Activated T-helper 1 cell treated with anti-CD3 and anti-CD28 coated beads, Interleukin-12 subunit alpha, Interleukin-12 subunit beta, Interleukin-2, Interleukin-4 antibody, amounts not matched to agents 30 ng/mL and 10 ng/mL and 1 ng/mL, durations not matched to agents 14 hours and 24 hours and 36 hours (primary cell): ENCODE measurements around the gene MINPP1. TPM values are rescaled to one million over a fixed set of nuclear protein-coding genes. Genes with fewer than 3 reads are reported as not detected.
"Not testable (repeated sequence)": the region's sequence is repeated elsewhere in the genome, so short reads cannot be mapped to it uniquely, and the experiment has no call there.

Source experiments
- DNase-seq: peaks from one replicate; pipeline ENCODE4 v3.0.0; 2021; ENCODE audit warnings: low spot score
- H3K27ac Mint-ChIP-seq: one replicate; pipeline ENCODE4 v1.8.0; 2021; ENCODE audit warnings: mild to moderate bottlenecking, mixed read lengths
- H3K27me3 Mint-ChIP-seq: one replicate; pipeline ENCODE4 v1.8.0; 2022; ENCODE audit warnings: mild to moderate bottlenecking, moderate library complexity, mixed read lengths; ENCODE audit not compliant: insufficient read depth
- H3K36me3 Mint-ChIP-seq: one replicate; pipeline ENCODE4 v1.8.0; 2021; ENCODE audit warnings: low read depth, mixed read lengths
- H3K4me1 Mint-ChIP-seq: one replicate; pipeline ENCODE4 v1.8.0; 2021; ENCODE audit warnings: low read depth, mixed read lengths
- H3K4me3 Mint-ChIP-seq: one replicate; pipeline ENCODE4 v1.8.0; 2021; ENCODE audit warnings: mild to moderate bottlenecking, moderate library complexity, mixed read lengths
- H3K9me3 Mint-ChIP-seq: one replicate; pipeline ENCODE4 v1.8.0; 2021; ENCODE audit warnings: mixed read lengths
- intact Hi-C: fragments of 100-400 bp; cut with micrococcal nuclease; formaldehyde crosslinking; loops from one replicate; pipeline ENCODE4 v1.15.1; 2024
- total RNA-seq: library from RNA; stranded (reverse); gene quantifications from 2 replicates; pipeline ENCODE4 v1.2.3, GENCODE V29; 2022

MINPP1 gene, protein sequence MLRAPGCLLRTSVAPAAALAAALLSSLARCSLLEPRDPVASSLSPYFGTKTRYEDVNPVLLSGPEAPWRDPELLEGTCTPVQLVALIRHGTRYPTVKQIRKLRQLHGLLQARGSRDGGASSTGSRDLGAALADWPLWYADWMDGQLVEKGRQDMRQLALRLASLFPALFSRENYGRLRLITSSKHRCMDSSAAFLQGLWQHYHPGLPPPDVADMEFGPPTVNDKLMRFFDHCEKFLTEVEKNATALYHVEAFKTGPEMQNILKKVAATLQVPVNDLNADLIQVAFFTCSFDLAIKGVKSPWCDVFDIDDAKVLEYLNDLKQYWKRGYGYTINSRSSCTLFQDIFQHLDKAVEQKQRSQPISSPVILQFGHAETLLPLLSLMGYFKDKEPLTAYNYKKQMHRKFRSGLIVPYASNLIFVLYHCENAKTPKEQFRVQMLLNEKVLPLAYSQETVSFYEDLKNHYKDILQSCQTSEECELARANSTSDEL
- total RNA-seq: 12.3 and 13.8 TPM in 2 replicates

DNA sequence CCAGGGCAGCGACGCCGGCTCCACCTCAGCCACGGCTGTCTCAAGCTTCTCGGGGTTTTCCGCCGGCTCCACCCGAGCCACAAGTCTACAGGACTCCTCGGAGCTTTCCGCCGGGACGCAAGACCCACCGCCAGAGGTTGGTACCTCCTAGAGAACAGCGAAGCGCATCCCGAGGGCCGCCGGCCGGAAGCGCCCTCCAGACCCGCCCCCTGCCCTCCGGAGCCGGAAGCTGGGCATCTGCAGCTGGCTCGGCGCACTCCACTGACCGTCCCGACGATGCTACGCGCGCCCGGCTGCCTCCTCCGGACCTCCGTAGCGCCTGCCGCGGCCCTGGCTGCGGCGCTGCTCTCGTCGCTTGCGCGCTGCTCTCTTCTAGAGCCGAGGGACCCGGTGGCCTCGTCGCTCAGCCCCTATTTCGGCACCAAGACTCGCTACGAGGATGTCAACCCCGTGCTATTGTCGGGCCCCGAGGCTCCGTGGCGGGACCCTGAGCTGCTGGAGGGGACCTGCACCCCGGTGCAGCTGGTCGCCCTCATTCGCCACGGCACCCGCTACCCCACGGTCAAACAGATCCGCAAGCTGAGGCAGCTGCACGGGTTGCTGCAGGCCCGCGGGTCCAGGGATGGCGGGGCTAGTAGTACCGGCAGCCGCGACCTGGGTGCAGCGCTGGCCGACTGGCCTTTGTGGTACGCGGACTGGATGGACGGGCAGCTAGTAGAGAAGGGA, at the start of gene MINPP1:
Gene MINPP1, plus strand, starts transcription at position 254 of the 726 bp plus-strand sequence. Its CDS starts 23 bp downstream, at position 277.
- peaks cover 10% of the 10 kb centered on the region for H3K36me3 Mint-ChIP-seq
- H3K27ac Mint-ChIP-seq: peak within 1 kb of the TSS; percentile 86
- intact Hi-C loops: loop anchor here (1.0 to 10.0 kb wide), 8 partner anchors 28 to 1580 kb away; partner anchors contain the start of genes ATAD1, BMPR1A, GLUD1 and SHLD2
- peak within 1 kb of the TSS; percentile 90 for H3K4me3 Mint-ChIP-seq
- DNase-seq: peak; percentile 68
- no peaks in the 10 kb centered on the region for H3K9me3 Mint-ChIP-seq
- peaks cover 14% of the 10 kb centered on the region for H3K27me3 Mint-ChIP-seq
- H3K4me1 Mint-ChIP-seq: peaks cover 41% of the 10 kb centered on the region

DNA sequence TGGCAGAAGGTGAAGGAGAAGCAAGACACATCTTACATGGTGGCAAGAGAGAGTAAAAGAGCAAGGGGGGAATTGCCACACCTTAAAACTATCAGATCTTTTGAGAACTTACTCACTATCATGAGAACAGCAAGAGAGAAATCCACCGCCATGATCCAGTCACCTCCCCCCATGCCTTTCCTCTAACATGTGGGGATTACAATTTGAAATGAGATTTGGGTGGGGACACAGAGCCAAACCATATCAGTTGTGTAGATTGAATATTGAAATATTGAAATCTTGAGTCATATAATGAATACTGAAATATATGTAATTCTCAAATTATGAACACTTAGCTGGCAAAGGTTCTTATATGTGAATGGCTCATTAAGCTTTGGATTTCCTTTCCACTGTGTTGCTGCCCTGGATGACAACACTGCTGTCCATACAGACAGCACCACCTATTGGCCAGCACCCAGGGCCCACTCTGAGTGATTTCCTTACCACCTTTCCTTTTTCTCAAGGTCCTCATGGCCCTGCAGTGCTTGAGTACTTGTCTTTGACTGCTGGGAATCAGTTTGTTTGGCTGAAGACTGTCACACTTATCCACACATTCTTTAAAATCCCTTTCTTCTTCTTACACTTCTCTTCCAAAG, 48.0 kb upstream of the MINPP1 start:
- H3K27ac Mint-ChIP-seq, H3K4me1 Mint-ChIP-seq, DNase-seq, H3K4me3 Mint-ChIP-seq, H3K9me3 Mint-ChIP-seq, H3K27me3 Mint-ChIP-seq, H3K36me3 Mint-ChIP-seq, intact Hi-C loops: not testable (repeated sequence)

DNA sequence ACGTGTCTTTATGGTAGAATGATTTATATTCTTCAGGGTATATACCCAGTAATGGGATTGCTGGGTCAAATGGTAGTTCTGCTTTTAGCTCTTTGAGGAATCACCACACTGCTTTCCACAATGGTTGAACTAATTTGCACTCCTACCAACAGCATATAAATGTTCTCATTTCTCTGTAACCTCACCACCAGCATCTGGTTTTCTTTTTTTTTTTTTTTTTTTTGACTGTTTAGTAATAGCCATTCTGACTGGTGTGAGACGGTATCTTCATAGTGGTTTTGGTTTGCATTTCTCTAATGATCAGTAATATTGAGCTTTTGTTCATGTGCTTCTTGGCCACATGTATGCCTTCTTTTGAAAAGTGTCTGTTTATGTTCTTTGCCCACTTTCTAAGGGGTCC, 42.9 kb upstream of the MINPP1 start:
- H3K9me3 Mint-ChIP-seq, DNase-seq, H3K4me3 Mint-ChIP-seq, H3K36me3 Mint-ChIP-seq, H3K4me1 Mint-ChIP-seq, H3K27ac Mint-ChIP-seq, H3K27me3 Mint-ChIP-seq, intact Hi-C loops: not testable (repeated sequence)

DNA sequence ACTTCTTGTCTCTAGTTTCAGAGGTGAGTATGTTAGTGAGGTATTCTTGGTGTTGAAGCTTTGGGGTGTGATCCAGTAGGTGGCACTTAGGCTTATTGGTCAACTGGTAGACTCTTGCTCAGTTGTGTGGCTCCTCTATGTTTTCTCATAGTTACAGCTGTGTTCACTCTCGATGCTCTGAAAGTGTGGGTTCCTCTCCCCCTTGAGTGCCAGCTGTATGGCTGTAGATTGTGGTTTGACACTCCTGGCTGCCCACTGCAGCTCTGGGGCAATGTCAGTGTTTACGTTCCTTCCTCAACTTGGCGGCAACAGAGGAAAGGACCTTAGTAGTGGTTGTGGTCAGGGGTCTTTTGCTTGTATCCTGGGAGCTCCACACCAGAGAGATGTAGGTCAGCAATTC, 37.8 kb upstream of the MINPP1 start:
- H3K9me3 Mint-ChIP-seq, H3K4me1 Mint-ChIP-seq, H3K4me3 Mint-ChIP-seq, DNase-seq, H3K27ac Mint-ChIP-seq, H3K36me3 Mint-ChIP-seq, intact Hi-C loops, H3K27me3 Mint-ChIP-seq: not testable (repeated sequence)

DNA sequence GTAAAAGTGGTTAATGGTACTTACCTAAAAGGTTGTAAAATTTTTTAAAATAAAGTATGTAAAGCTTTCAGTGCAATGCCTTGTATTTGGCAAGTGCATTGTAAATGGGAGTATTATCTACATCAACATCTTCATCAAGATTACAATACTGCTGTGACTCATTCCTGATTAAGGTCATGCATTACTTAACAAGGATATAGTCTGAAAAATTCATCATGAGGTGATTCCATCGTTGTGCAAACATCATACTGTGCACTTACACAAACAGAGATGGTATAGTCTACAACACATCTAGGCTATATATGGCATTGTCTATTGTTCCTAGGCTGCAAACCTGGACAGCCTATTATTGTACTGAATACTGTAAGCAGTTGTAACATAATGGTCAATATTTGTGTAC, 16.0 kb upstream of the MINPP1 start:
- H3K4me3 Mint-ChIP-seq, H3K4me1 Mint-ChIP-seq, DNase-seq, H3K36me3 Mint-ChIP-seq, intact Hi-C loops, H3K27me3 Mint-ChIP-seq, H3K27ac Mint-ChIP-seq, H3K9me3 Mint-ChIP-seq: not testable (repeated sequence)

DNA sequence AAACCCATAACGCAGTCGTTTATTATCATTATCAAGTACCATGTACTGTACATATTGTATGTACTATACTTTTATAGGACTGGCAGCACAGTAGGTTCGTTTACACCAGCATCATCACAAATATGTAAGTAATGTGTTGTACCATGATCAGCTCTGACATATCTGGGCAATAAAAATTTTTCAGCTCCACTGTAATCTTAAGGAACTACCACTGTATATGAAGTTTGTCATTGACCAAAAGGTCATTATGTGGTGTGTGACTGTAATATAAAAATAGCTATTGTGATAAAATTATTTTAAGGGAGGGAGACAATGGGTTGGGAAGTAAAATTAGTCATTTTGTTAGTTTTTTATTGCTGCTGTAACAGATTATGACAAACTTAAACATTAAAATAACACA, 14.4 kb upstream of the MINPP1 start:
- H3K27ac Mint-ChIP-seq, H3K9me3 Mint-ChIP-seq, H3K36me3 Mint-ChIP-seq, intact Hi-C loops, H3K4me1 Mint-ChIP-seq, H3K4me3 Mint-ChIP-seq, DNase-seq, H3K27me3 Mint-ChIP-seq: not testable (repeated sequence)

DNA sequence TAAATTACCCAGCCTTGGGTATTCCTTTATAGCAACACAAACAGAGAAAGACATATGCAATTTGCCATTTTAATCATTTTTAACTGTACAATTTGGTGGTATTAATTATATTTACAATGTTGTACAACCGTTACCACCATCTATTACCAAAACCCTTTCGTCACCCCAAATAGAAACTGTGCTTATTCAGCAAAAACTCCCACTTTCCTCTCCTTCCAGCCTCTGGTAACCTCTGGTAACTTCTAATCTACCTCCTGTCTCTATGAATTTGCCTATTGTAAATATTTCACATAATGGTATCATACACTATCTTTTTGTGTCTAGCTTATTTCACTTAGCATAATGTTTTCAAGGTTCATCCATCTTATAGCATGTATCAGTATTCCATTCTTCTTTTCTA, 12.2 kb upstream of the MINPP1 start:
- H3K4me3 Mint-ChIP-seq, H3K27ac Mint-ChIP-seq, DNase-seq, H3K4me1 Mint-ChIP-seq, H3K9me3 Mint-ChIP-seq, H3K27me3 Mint-ChIP-seq, intact Hi-C loops, H3K36me3 Mint-ChIP-seq: not testable (repeated sequence)

DNA sequence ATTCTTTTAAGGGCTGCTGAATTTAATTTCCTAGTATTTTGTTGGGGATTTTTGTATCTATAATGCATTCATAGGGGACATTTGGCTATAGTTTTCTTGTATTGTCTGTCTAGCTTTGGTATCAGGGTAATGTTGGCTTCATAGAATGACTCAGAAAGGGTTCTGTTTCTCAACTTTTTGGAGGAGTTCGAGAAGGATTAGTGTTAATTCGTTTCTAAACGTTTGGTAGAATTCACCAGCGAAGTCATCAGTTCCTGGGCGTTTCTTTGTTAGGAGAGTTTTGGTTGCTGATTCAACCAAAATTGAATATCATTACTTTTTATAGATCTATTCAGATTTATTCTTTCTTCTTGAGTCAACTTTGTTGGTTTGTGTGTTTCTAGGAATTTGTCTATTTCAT, 9.2 kb upstream of the MINPP1 start:
- H3K27me3 Mint-ChIP-seq, H3K36me3 Mint-ChIP-seq, H3K9me3 Mint-ChIP-seq, H3K4me1 Mint-ChIP-seq, H3K4me3 Mint-ChIP-seq, DNase-seq, H3K27ac Mint-ChIP-seq, intact Hi-C loops: not testable (repeated sequence)

DNA sequence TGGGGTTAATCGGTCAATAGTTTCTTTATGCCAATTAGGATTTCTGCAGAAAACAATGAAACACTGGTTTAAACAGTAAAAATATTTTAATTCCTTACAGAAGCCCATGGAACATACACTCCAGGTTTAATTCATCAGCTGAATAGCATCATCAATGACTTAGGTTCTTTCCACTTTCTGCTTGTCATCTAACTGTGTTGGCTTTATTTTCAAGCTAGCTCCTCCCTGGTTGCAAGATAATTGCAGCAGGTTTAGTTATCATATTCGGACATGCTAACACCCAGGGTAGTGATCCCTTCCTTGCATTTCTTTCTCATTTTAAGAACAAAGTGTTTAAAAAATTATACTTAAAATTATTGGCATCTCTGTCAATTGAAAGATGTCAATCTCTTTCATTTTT, 7.3 kb upstream of the MINPP1 start:
- H3K27ac Mint-ChIP-seq, H3K4me1 Mint-ChIP-seq, DNase-seq, H3K4me3 Mint-ChIP-seq, H3K36me3 Mint-ChIP-seq, intact Hi-C loops, H3K9me3 Mint-ChIP-seq: not testable (repeated sequence)
- H3K27me3 Mint-ChIP-seq: peaks cover 19% of the 10 kb centered on the region

DNA sequence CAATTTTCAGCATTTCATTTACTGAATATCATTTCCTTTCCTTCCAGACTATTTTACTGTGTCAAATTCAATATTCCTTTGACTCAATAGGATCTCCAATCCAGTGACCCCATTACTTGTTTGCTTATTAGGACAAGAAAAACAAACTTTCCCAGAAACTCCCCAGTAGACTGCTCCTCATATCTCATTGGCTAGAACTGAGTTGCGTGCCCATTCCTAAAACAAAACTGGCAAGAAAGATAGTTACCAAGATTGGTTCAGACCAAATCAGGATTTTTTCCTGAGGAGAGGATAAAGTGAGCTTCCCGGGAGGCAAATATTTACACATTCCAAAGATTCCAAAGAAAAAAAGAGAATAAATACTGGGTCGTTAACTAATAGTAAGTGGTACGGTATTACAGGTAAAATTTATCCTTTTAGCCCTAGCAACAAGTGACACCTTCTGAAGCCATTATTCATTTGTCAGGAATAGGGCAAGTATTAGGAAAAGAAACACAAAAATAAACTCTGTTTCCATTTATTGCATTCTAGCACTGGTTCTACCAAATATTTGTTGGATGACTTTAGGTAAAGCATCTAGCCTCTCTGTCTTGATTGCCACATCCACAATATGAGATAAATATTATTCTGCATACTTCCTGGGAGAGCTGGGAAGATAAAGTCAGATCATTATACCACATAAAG, 6.4 kb upstream of the MINPP1 start:
- H3K36me3 Mint-ChIP-seq, H3K4me3 Mint-ChIP-seq, H3K27ac Mint-ChIP-seq, intact Hi-C loops, H3K4me1 Mint-ChIP-seq, H3K9me3 Mint-ChIP-seq, DNase-seq: not testable (repeated sequence)
- H3K27me3 Mint-ChIP-seq: peaks cover 19% of the 10 kb centered on the region

DNA sequence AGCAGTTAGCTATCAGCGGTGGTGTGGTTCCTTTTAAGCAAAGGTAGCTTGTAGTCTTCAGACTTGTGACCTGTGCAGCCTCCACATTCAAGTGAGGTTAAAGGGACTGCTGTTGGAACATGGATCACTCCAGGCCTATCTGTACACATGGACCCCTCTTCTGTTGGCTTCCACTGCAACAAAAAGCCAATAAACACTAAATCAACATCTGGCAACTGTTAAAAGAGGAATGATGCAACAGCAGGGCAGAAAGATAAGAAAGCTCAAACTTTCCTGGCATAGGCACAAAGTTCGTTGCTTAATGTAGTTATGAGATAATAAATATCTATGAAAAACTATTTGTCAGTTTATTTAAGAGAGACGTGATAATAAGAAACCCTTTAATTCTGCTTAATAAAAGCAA, 4.0 kb upstream of the MINPP1 start:
- no peaks in the 10 kb centered on the region for H3K9me3 Mint-ChIP-seq
- peaks cover 19% of the 10 kb centered on the region for H3K27me3 Mint-ChIP-seq
- intact Hi-C loops: loop anchor here (10.0 kb wide), 2 partner anchors 746 to 1584 kb away; partner anchors contain the start of gene BMPR1A
- no peaks in the 10 kb centered on the region for H3K36me3 Mint-ChIP-seq
- no peak overlapping the region for H3K4me3 Mint-ChIP-seq
- H3K4me1 Mint-ChIP-seq: peaks cover 17% of the 10 kb centered on the region
- DNase-seq: no peak
- no peak overlapping the region for H3K27ac Mint-ChIP-seq

DNA sequence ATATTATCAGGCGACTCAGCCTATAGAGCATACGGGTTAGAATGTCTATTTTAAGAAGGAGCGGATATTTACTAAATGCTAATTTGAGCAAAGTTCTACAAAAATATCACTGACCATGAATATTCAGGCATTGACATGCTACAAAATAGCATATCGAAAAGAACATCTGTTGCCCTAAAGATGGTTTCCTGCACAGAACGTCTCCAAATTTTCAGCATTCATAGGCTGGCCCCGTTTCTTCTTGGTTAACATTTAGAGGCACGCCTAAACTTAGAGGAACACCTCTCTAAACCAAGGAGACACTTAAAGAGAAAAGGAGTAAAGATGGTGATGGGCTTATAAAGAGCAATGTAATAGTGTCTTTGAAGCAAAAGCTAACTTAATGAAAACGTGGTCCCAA, 1.3 kb upstream of the MINPP1 start:
- H3K27ac Mint-ChIP-seq: no peak overlapping the region
- H3K36me3 Mint-ChIP-seq: no peaks in the 10 kb centered on the region
- H3K4me3 Mint-ChIP-seq: peak overlapping the region; percentile 90
- DNase-seq: no peak
- peaks cover 14% of the 10 kb centered on the region for H3K27me3 Mint-ChIP-seq
- no peaks in the 10 kb centered on the region for H3K9me3 Mint-ChIP-seq
- intact Hi-C loops: loop anchor here (10.0 kb wide), 2 partner anchors 749 to 1581 kb away; partner anchors contain the start of gene BMPR1A
- H3K4me1 Mint-ChIP-seq: peaks cover 35% of the 10 kb centered on the region
